AG08396 (cell line): ENCODE measurements around the gene CA10.

ENCODE experiments used
- DNase-seq: peaks from one replicate; pipeline ENCODE4 v3.0.0; 2012; ENCODE audit warnings: low spot score, mixed read lengths

The CA10 gene

GRCh38 chr17:52158450-52159042, at the start of gene CA10:
Gene CA10 (minus strand): TSS chr17:52158714.
- DNase-seq = no peak

- no peak for DNase-seq
Measured at GRCh38 chr17:52207796-52208195, 49.3 kb upstream of the CA10 start.

GRCh38 chr17:52202520-52203080, 44.1 kb upstream of the CA10 start:
- DNase-seq = no peak

GRCh38 chr17:52201767-52202519, 43.4 kb upstream of the CA10 start:
- no peak for DNase-seq

- no peak for DNase-seq
Measured at GRCh38 chr17:52191491-52191890, 33.0 kb upstream of the CA10 start.

- DNase-seq = no peak
Measured at GRCh38 chr17:52181782-52182181, 23.3 kb upstream of the CA10 start.

- no peak for DNase-seq
Measured at GRCh38 chr17:52178012-52178411, 19.5 kb upstream of the CA10 start.

- no peak for DNase-seq
Measured at GRCh38 chr17:52170963-52171572, 12.6 kb upstream of the CA10 start.

GRCh38 chr17:52160136-52160567, 1.6 kb upstream of the CA10 start:
- no peak for DNase-seq

- no peak for DNase-seq
Measured at GRCh38 chr17:52159246-52160135, 977 bp upstream of the CA10 start.

- DNase-seq = no peak
Measured at GRCh38 chr17:52157603-52158449, 688 bp downstream of the CA10 start.

GRCh38 chr17:52156576-52157570, 1.6 kb downstream of the CA10 start:
- no peak for DNase-seq

- DNase-seq = no peak
Measured at GRCh38 chr17:52155301-52155700, 3.2 kb downstream of the CA10 start.

GRCh38 chr17:52154466-52154865, 4.0 kb downstream of the CA10 start:
- no peak for DNase-seq

- DNase-seq = no peak
Measured at GRCh38 chr17:52150935-52151334, 7.6 kb downstream of the CA10 start.

- no peak for DNase-seq
Measured at GRCh38 chr17:52149626-52150025, 8.9 kb downstream of the CA10 start.

GRCh38 chr17:52148969-52149351, 9.6 kb downstream of the CA10 start:
- DNase-seq = no peak

- DNase-seq = no peak
Measured at GRCh38 chr17:52148288-52148968, 10.1 kb downstream of the CA10 start.

- no peak for DNase-seq
Measured at GRCh38 chr17:52147872-52148271, 10.6 kb downstream of the CA10 start.
